Right lobe of liver (tissue), 6 donors: ENCODE data around the gene RAD54L2. TPM values are rescaled to one million over a fixed set of nuclear protein-coding genes. Genes with fewer than 3 reads are reported as not detected.
"Not testable (repeated sequence)": the region's sequence is repeated elsewhere in the genome, so short reads cannot be mapped to it uniquely, and the experiment has no call there.

Experiments used
- ATAC-seq, 4 donors: fragments of 200-7000 bp; cut with Tn5 transposase; one replicate each; pipeline ENCODE4 v1.9.1; 2020; ENCODE audit warnings: mild to moderate bottlenecking in 4 of 4, moderate library complexity in 4 of 4
- DNase-seq, 3 donors: peaks; one replicate each; pipeline ENCODE4 v3.0.0-alpha.2; 2020
- H3K27ac ChIP-seq, 3 donors: fragments of 200-600 bp; one replicate each; pipeline ENCODE4 v1.8.0; 2022
- H3K27me3 ChIP-seq, 2 donors: fragments of 200-600 bp; one replicate each; pipeline ENCODE4 v1.8.0; 2022
- H3K36me3 ChIP-seq, 4 donors: fragments of 200-600 bp; sonication (generic) in 1 of 4; one replicate each; pipeline versions ENCODE4 v1.5.1 to v1.8.0; 2017 to 2022; ENCODE audit warnings: control low read depth in 1 of 4
- H3K4me1 ChIP-seq, 4 donors: fragments of 200-600 bp; sonication (generic) in 1 of 4; one replicate each; pipeline versions ENCODE4 v1.5.1 to v1.8.0; 2017 to 2022; ENCODE audit warnings: control low read depth in 1 of 4
- H3K4me3 ChIP-seq, 3 donors: fragments of 200-600 bp; one replicate each; pipeline ENCODE4 v1.8.0; 2022
- H3K9me3 ChIP-seq, 4 donors: fragments of 200-600 bp; sonication (generic) in 1 of 4; one replicate each; pipeline versions ENCODE4 v1.5.1 to v1.8.0; 2017 to 2022; ENCODE audit warnings: control low read depth in 1 of 4
- POLR2A ChIP-seq: fragments of 450-650 bp; IDR thresholded peaks from one replicate; pipeline ENCODE4 v1.6.1; 2017; ENCODE audit warnings: antibody characterized with exemption, mild to moderate bottlenecking
- WGBS: methylation state at CpG from one replicate; pipeline ENCODE4 v1.1.6; 2018; ENCODE audit warnings: low coverage, low lambda C conversion rate; ENCODE audit not compliant: insufficient coverage; ENCODE audit errors: missing lambda C conversion rate; 5-methylcytosine and 5-hydroxymethylcytosine counted together
- intact Hi-C, 2 donors: fragments of 100-400 bp; cut with DNase I; formaldehyde crosslinking; loops; one replicate each; pipeline versions ENCODE4 v1.11.2 to v1.14.1; 2022
- total RNA-seq, 6 experiments: library from RNA; depleted of rRNA in 2 of 6; stranded (reverse); fragments of >200 nt in 2 of 6; fragmentation: NEBNext Ultra II Directional in 3 of 6; extraction: Animal tissue kit (Norgen Biotek cat#: 25700) in 3 of 6; gene quantifications; one replicate each; pipeline versions ENCODE4 v1.1.0 to v1.2.4, GENCODE V29; 2016 to 2023
- TF ChIP-seq, protein P1 (sequence below), 4 donors: fragments of 200-600 bp in 3 of 4; fragments of 450-650 bp in 1 of 4; IDR thresholded peaks; one replicate each; pipeline versions ENCODE4 v1.5.1 to v1.8.0; 2016 to 2022; ENCODE audit warnings: antibody characterized with exemption in 4 of 4, mild to moderate bottlenecking in 2 of 4
- donor health status: DM: no; HTN: yes; CAD: no.
- donor health status: DM: no; HTN: no; CAD: no.
- donor health status: DM: no; HTN: no; CAD: no.
- donor health status: DM: no; HTN: yes; CAD: no.
- donor health status: DM: no; HTN: yes; CAD: no.

Gene RAD54L2
- total RNA-seq, 6 experiments from 2014 or later = 8.0 to 21.1 (median 13.7) TPM

DNA sequence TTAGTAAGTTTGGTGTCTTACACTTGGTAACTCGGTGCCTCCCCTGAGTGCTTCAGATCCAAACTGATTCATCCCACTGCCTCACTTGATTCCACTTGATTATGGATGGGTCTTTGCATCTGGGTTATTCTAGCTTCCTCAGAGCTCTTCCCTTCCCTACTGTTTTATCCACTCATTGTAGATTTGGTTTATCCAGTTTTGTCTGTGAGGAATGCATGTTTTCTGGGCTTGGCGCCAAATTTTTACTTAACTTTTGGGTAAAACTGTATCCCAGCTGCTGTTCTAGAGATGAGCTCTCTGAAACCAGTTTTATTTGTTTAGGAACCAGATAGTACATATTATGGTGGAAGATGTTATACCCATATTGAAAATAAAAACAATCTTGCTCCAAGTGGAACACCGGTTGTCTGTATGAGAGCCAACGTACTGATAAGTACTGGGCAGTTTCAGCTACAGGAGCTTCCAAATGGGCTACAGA lies 20.9 kb downstream of the RAD54L2 start:
- H3K27me3 ChIP-seq = no peaks in the 10 kb centered on the region
- H3K4me3 ChIP-seq = no peak overlapping the region
- intact Hi-C loops = no loop called here
- H3K9me3 ChIP-seq = no peaks in the 10 kb centered on the region
- H3K27ac ChIP-seq = no peak overlapping the region
- DNase-seq (no peak), ATAC-seq (peak; percentile 29 to 55 (median 34))
- H3K4me1 ChIP-seq = peaks cover 0 to 35% (median 0%) of the 10 kb centered on the region in 4 donors
- 45% methylated on average over 4 of the region's 4 CpGs for WGBS
- TF ChIP-seq, protein P1, sequence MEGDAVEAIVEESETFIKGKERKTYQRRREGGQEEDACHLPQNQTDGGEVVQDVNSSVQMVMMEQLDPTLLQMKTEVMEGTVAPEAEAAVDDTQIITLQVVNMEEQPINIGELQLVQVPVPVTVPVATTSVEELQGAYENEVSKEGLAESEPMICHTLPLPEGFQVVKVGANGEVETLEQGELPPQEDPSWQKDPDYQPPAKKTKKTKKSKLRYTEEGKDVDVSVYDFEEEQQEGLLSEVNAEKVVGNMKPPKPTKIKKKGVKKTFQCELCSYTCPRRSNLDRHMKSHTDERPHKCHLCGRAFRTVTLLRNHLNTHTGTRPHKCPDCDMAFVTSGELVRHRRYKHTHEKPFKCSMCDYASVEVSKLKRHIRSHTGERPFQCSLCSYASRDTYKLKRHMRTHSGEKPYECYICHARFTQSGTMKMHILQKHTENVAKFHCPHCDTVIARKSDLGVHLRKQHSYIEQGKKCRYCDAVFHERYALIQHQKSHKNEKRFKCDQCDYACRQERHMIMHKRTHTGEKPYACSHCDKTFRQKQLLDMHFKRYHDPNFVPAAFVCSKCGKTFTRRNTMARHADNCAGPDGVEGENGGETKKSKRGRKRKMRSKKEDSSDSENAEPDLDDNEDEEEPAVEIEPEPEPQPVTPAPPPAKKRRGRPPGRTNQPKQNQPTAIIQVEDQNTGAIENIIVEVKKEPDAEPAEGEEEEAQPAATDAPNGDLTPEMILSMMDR (IDR thresholded peaks at IDR 0.05) = no peak
- no peak for TF ChIP-seq POLR2A
- peaks cover 0 to 2% (median 0%) of the 10 kb centered on the region in 4 donors for H3K36me3 ChIP-seq

DNA sequence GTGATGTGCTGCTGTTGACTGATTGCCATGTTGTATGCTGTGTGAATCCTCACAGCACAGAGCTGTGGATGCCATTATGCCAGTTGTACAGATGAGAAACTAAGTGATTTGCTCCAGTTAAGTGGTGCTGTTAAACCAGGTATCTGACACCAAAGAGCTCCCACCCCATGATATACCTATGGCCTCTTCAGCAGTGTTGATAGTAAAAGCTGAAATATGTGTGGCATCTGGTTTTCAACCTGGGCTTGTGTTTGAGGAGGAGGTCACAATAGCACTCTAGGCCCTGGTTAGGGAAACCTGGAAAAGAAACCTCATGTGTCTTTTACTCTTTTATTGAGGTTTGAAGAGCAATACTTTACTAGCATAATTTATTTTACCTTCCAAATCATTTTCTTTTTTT lies 21.4 kb downstream of the RAD54L2 start:
- DNase-seq (no peak), ATAC-seq (peak in 1 of 4 donors; percentile 6)
- no peak for TF ChIP-seq POLR2A
- TF ChIP-seq, protein P1 (IDR thresholded peaks at IDR 0.05) = no peak
- H3K27me3 ChIP-seq = no peaks in the 10 kb centered on the region
- intact Hi-C loops = no loop called here
- H3K4me3 ChIP-seq = no peak overlapping the region
- no peaks in the 10 kb centered on the region for H3K9me3 ChIP-seq
- peaks cover 0 to 37% (median 0%) of the 10 kb centered on the region in 4 donors for H3K4me1 ChIP-seq
- no peak overlapping the region for H3K27ac ChIP-seq
- no peaks in the 10 kb centered on the region for H3K36me3 ChIP-seq

DNA sequence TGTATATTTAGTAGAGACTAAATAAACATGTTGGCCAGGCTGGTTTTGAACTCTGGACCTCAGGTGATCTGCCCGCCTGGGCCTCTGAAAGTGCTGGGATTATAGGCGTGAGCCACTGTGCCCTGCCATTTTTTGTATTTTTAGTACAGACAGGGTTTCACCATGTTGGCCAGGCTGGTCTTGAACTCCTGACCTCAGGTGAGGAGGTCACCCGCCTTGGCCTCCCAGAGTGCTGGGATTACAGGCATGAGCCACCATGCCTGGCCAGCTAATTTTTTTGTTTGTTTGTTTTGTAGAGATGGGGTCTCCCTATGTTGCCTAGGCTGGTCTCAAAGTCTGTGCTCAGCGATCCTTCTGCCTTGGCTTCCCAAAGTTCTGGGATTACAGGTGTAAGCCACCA lies 23.9 kb downstream of the RAD54L2 start:
- H3K9me3 ChIP-seq, H3K27me3 ChIP-seq, H3K27ac ChIP-seq, H3K36me3 ChIP-seq, intact Hi-C loops, DNase-seq, H3K4me3 ChIP-seq: not testable (repeated sequence)
- peaks cover 0 to 43% (median 0%) of the 10 kb centered on the region in 4 donors for H3K4me1 ChIP-seq
- WGBS = no CpG with 5 or more reads among the region's 4 CpGs
- ATAC-seq = peak in 1 of 4 donors; percentile 32

DNA sequence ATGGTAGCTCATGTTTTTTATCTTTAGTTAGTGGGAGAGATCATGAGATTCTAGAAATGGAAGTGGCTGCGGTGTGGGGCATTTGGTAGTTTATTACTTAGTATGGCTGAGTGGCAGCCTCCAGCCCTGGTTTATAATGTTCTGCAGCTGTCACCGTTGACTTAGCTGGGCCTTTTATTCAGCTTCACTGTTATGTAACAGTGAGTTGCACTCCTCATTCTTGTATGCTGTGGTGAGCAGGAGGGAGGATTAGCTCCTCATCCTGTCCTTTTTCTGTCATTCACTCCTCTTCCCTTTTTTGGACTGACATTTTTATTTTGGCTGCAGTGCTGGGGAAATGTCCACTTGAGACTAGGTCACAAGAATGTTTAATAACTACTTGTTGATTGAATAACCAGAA lies 29.5 kb downstream of the RAD54L2 start:
- TF ChIP-seq, protein P1 (IDR thresholded peaks at IDR 0.05) = no peak
- TF ChIP-seq POLR2A = no peak
- no peaks in the 10 kb centered on the region for H3K27me3 ChIP-seq
- H3K36me3 ChIP-seq = peaks cover 0 to 6% (median 0%) of the 10 kb centered on the region in 4 donors
- H3K27ac ChIP-seq = no peak overlapping the region
- H3K9me3 ChIP-seq = no peaks in the 10 kb centered on the region
- peaks cover 0 to 22% (median 0%) of the 10 kb centered on the region in 4 donors for H3K4me1 ChIP-seq
- ATAC-seq (peak in 2 of 4 donors; percentile 51 to 78), DNase-seq (no peak)
- H3K4me3 ChIP-seq = no peak overlapping the region
- 48% methylated on average over 2 of the region's 2 CpGs for WGBS
- intact Hi-C loops = no loop called here

DNA sequence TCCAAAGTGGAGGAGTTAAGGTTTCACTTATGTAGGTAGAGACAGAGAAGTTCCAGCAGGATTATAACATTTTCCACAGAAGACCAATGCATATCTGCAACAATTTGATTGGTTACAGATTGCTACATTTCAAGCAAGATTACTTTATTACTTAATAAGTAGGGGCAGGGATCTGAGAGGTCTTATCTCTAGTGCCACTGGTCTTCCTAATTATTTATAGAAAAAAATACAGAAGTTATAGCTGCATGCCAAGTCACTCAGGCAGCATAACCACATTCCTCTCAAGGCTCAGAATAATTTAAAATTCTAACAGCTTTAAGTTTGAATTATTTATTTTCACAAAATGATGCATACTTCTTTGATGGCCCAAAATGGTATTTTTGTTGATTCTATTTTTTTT lies 30.5 kb downstream of the RAD54L2 start:
- no peaks in the 10 kb centered on the region for H3K9me3 ChIP-seq
- H3K4me1 ChIP-seq = peaks cover 0 to 22% (median 0%) of the 10 kb centered on the region in 4 donors
- no peak overlapping the region for H3K4me3 ChIP-seq
- TF ChIP-seq, protein P1 (IDR thresholded peaks at IDR 0.05) = no peak
- TF ChIP-seq POLR2A = no peak
- no peak for ATAC-seq
- intact Hi-C loops = no loop called here
- no peaks in the 10 kb centered on the region for H3K27me3 ChIP-seq
- no peak for DNase-seq
- H3K27ac ChIP-seq = no peak overlapping the region
- H3K36me3 ChIP-seq = peaks cover 0 to 6% (median 0%) of the 10 kb centered on the region in 4 donors
